Stimulated activated CD8-positive, alpha-beta memory T cell treated with anti-CD3 and anti-CD28 coated beads, Interleukin-4, amount 100 ng/mL, for 4 hours (primary cell): Measurements from ENCODE around the gene TCF23.
"Not testable (repeated sequence)": the region's sequence is repeated elsewhere in the genome, so short reads cannot be mapped to it uniquely, and the experiment has no call there.

Experiments
- DNase-seq, 2 donors: peaks; one replicate each; pipeline ENCODE4 v3.0.0-alpha.2; 2020; ENCODE audit warnings: low read depth in 2 of 2, low spot score in 1 of 2

TCF23 gene

DNA sequence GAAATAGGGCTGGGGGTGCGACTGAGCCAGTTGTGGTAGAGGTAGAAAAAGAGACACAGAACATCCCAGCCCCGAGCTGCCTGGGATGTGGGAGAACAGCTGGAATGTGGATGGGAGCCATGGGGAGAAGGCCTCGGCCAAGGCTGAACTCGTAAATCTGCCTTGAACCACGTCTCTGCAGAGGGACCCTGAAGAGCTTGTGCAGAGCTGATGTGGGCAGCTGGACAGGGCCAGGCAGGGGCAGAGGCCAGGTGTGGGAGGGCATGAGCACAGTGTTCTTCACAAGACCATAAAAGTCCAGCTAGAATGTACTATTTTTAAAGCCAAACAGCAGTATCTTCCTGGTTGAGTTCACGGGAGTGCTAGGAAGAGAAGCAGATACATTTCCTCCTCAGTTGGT lies 5.7 kb downstream of the TCF23 start:
- DNase-seq: no peak

DNA sequence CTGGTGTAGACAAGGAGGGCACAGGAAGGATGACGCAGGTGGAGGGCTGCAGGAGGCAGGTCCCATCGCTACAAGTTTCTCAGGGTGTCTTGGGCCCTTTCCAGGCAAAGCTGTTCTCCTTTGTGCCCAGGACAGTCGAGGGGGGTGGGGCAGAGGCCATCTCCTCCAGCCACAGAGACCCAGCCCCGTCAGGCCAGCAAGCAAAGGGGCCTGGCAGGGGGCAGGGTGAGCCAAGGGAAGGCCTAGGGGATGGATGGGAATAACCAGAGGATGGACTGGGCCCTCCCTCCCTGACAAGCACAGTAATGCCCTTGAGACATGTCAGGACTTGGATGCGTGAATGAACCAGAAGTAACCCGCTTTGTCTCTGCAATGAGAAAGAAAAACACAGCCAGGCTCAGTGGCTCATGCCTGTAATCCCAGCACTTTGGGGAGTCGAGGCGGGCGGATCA lies 6.3 kb downstream of the TCF23 start:
- no peak for DNase-seq

DNA sequence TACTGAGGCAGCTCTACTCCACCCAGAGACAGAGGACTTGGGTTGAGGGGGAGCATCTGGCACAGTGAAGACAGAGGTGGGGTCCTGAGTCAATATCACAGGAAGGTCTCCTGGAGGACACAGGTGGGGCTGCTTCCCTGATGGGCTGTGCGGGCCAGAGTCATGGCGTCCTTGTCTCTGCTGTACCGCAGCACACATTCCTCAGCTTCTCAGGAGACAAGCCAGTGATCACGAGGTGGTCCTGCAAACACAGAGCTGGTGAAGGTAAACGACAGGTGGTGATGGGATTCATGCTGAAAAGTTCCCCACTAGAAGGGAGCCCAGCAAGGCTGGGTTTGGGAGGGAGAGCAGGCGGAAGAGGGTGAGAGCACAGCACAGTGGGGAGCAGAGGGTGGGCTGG lies 9.7 kb downstream of the TCF23 start:
- no peak for DNase-seq

DNA sequence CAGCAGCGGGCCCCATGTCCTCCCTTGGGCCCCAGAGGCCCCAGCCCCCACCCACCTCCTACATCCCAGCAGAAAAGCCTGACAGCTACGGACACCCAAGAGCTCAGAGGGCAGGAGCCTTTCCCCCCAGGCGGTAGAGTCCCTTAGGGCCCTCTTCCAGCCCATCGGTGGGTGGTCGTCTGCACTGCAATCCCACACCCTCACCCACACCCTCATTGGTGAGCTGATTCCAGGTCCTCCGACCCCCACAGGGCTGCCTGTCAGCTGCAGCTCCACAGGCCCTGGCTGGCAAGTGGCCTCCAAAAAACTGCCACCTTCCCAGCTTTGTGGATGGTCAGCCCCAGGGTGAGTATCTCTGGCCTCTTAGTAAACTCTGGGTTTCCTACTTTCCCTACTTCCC lies 10.5 kb downstream of the TCF23 start:
- DNase-seq: no peak

DNA sequence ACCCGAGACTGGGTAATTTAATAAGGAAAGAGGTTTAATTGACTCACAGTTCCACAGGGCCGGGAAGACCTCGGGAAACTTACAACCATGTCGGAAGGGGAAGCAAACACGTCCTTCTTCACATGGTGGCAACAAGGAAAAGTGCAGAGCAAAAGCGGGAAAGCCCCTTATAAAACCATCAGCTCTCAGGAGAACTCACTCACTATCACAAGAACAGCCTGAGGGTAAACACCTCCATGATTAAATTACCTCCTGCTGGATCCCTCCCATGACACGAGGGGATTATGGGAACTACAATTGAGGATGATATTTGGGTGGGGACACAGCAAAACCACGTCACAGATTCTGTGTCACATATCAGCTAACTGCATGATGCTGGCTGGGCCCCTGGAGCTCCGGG lies 11.4 kb downstream of the TCF23 start:
- no peak for DNase-seq

DNA sequence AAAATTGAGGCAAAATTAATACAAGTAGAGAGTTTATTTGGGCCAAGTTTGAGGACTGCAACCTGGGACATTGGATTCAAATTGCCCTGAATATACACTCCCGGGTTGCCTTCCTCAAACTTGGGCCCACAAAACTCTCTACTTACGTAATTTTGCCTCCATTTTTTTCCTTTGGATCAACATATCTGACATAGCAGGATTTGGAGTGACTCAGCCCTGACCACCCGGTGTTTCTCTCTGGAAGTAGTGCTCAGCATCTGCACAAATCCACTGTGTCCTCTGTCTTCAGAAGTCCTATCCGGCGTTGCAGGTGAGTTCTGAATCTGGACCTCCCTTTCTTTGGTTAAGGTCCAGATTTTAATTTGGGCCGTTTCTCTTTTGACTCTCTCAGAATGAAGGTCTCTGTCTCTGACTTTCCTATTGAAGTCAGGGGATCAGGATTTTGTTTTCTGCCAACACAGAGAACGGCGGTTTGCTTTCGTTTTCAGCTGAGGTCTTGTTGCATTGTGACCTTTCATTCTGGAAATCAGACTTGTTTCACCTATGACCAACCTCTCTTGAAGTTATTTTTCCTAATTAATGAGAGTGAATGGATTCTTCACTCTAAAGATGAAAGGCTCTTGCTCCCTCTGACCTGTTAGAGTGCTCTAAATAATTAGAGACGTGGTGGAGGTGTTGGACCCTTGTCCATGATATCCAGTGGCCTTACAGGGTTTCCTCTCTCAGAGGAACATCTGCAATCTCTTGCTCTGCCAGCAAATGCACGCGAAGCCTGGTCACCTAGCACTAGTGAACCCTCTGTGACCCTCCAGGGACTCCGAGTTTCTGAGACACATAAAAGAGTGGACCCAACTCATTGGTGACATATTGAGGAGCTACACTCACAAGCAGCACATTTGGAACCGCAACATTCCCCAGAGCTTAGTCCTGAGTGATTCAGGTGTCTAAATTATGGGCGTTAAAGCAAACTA lies 13.6 kb downstream of the TCF23 start:
- no peak for DNase-seq

DNA sequence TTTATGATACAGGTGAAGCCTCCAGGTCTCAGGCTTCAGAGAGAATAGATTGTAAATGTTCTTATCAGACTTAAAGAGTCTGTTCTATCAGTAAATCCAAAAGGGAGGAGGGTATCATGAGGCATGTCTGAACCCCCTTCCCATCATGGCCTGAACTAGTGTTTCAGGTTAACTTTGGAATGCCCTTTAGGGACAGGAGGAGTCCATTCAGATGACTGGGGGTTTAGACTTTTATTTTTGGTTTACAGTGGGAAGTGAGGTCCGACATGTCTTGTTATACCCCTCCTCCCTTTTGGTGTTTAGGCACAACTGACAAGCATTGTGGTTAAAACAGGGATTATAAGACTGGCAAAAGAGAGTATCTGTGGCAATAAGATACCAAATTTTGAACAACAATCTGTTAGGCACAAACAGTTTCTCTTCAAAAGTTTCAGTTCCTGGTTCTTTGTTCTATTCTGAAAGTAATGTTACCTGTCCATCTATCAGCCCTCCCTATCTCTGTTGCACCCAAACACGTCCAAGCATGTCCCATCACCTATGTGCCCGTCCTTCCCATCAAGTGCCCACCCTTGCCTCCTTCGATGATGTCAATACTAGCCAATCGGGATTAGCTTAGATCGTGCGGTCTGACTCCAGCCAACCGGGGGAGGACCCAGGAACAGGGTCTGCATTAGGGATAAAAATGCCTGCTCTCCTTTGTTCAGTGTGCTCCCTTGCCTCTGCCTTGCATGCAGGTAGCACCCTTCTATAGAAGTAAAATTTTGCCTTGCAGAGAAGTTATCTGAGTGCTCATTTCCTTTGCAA lies 16.4 kb downstream of the TCF23 start:
- no peak for DNase-seq

DNA sequence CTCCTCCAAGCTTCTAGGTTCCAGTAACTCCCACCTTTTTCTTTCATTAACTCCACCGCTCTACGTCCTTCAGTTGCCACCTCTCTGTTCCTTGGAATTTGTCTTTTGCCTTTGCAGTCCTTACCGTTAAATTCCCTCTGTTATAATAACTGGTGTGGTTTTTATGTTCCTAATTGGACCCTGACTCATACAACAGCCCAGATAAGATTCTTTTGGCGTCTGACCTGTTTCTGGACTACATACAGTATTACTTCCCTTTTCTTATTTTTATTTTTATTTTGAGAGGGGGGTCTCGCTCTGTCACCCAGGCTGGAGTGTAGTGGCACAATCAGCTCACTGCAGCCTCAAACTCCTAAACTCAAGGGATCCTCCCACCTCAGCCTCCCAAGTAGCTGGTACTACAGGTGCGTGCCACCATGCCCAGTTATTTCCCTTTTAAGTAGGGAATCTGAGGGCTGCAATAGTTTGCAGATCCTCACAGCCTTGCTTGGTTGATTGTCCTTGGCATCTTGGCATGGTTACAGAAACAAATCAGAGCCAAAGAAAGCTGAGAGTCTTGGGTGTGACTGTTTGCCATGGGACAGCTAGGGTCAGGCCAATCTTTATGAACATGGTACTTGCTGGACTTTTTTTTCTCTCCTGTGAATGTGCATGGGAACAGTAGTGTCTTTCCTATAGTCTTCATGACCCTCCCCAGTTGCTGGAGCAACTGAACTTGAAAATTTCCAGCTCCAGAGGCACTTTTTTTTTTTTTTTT lies 22.0 kb downstream of the TCF23 start:
- DNase-seq: no peak

DNA sequence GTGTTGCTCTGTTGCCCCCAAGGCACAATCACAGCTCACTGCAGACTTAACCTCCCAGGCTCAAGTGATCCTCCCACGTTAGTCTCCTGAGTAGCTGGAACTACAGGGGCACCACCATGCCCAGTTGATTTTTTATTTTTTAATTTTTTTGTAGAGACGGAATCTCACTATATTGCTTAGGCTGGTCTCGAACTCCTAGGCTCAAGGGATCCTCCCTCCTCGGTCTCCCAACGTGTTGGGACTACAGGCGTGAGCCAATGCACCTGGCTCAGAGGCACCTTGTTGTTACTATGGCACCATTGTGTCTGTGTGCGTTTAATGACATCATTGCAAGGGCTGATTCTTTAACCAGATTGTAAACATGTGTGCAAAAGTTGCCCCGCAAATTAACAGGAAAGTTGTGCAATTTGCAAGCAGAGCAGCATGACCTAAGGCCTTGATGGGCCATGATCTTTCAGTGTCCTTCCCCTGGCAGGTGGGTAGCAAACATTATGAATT lies 22.6 kb downstream of the TCF23 start:
- no peak for DNase-seq

DNA sequence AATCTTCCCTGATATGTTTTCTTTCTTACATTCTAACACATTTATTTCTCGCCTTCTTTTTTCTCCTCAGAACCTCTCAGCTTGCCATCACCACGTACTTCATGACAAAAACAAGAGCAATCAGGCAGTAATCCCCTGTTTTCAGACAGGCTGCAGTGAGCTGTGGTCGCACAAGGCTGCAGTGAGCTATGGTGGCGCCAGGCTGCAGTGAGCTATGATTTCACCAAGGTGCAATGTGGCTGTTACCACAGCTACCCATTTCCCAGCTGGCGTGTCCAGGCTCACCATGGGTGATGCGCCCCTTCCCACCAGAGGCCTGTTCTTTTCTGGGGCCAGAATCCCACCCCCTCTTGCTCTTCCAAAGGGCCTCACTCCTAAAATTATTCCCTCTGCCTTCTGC lies 25.8 kb downstream of the TCF23 start:
- no peak for DNase-seq

DNA sequence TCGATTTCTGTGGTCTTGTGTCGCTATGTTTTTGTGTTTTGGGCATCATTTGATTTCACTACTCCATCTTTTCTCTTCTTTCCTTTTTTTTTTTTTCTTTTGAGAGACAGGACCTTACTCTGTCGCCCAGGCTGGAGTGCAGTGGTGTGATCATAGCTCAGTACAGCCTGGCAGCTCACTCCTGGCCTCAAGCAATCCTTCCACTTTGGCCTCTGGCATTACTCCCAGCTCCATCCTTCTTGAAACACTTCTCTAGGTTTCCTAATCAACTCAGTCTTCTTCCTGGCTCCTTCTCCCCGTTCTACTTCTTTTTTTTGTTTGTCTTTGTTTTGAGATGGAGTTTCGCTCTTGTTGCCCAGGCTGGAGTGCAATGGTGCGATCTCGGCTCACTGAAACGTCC lies 26.5 kb downstream of the TCF23 start:
- DNase-seq: no peak

DNA sequence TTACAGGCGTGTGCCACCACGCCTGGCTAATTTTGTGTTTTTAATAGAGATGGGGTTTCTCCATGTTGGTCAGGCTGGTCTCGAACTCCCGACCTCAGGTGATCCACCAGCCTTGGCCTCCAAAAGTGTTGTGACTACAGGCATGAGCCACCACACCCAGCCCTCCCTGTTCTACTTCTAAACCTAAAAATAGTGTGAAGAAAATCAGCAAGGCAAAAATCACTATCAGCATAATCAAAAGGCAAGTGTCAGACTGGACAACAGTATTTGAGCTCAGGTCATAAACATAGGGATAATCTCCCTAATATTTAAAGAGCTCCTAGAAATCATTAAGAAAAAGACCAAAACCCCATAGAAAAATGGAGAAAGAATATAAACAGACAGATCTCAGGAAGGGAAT lies 27.0 kb downstream of the TCF23 start:
- not testable (repeated sequence) for DNase-seq

DNA sequence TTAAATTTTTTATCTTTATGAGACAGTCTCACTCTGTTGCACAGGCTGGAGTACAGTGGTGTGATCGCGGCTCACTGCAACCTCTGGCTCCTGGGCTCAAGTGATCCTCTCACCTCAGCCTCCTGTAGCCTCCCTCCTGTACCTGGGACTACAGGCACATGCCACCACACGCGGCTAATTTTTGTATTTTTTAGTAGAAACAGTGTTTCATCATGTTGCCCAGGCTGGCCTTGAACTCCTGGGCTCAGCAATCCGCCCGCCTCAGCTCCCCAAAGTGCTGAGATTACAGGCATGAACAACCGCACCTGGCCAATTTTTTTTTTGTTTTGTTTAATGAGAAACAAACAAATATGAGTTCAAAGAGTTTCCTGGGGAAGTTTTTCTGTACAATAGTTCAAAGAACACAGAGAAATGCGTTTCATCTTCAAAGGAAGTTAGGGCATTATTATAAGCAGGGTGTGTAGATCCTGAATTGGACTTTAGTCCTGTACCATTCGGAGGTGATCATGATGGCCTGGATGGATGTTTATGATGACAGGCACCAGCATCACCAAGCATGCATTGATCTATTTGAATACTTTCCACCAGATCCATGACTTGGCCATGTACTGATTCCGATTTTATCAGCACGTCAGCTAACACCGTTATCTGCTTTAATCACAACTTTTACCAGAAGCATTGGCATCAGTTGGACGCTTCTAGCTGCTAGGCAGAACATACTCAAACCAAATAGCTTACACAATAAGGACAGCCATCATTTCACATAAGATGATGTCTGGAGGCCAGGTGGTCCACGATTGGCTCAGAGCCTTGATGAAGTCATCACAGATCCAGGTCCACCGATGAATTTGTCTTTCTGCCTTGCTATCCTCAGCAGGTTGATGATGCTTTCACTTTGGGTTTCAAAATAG lies 28.9 kb downstream of the TCF23 start:
- no peak for DNase-seq

DNA sequence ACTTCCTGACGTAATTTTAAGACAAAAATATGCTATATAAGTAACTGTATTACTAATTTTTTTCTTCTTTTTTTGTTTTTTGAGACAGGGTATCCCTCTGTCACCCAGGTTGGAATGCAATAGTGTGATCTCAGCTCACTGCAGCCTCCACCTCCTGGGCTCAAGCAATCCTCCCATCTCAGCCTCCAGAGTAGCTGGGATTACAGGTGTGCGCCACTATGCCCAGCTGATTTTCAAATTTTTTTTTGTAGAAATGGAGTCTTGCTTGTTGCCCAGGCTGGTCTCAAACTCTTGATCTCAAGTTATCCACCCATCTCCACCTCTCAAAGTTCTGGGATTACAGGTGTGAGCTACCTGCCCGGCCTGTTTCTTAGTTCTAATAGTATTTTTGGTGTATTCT lies 29.7 kb downstream of the TCF23 start:
- no peak for DNase-seq

DNA sequence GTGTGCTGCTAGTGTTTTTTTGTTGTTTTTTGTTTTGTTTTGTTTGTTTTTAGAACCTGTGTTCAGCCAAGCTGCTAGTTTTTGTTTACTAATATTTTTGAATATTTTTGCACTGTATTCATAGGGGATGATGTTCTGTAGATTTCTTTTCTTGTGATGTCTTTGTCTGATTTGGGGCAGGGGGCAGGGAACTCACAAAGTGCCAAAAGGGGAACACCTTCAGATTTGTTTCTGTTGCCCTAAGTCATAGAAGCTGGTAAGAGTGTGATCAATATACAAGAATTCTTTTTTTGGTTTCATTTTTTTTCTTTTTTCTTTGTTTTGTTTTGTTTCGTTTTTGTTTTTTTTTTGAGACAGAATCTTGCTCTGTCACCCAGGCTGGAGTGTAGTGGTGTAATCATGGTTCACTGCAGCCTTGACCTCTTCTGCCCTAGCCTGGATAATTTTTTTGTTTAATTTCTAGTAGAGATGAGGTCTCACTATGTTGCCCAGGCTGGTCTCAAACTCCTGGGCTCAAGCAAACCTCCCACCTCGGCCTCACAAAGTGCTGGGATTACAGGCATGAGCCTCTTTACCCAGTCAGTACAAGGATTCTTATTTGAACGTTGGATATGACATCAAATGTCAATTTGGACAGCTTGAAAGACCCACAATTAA lies 30.7 kb downstream of the TCF23 start:
- no peak for DNase-seq

DNA sequence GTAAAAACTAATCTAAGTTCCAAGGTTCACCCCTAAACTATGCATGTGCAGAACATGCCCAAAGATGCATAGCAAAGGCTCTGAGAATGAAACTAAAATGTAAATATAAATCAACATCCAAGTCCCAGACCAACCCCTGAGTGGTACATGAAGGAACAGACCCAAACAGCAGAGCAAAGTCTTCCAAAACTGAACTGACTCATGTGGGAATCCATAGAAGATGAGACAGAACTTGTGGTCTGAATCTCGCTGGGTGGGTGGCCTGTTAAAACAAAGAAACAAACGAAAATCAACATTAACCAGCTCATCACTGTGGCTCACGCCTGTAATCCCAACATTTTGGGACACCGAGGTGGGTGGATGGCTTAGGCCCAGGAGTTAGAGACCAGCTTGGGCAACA lies 33.5 kb downstream of the TCF23 start:
- DNase-seq: no peak

DNA sequence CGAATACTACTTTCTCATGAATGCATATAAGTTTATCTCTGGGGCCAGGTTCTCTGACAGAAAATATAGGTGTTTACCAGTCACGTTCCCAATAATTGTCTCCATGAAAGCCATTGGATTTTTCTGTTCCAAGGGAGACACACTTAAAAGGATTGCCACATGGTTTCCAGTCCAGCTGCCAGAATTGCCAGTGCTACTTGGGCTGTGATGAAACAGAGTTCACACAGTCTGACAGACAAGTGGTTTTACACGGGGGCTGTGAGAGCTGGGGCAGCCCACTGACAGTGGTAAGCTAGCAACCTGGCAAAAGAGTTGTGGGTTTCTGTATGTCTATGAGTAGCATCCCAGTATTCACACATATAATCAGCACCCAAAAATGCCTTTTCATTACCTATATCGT lies 35.3 kb downstream of the TCF23 start:
- no peak for DNase-seq

DNA sequence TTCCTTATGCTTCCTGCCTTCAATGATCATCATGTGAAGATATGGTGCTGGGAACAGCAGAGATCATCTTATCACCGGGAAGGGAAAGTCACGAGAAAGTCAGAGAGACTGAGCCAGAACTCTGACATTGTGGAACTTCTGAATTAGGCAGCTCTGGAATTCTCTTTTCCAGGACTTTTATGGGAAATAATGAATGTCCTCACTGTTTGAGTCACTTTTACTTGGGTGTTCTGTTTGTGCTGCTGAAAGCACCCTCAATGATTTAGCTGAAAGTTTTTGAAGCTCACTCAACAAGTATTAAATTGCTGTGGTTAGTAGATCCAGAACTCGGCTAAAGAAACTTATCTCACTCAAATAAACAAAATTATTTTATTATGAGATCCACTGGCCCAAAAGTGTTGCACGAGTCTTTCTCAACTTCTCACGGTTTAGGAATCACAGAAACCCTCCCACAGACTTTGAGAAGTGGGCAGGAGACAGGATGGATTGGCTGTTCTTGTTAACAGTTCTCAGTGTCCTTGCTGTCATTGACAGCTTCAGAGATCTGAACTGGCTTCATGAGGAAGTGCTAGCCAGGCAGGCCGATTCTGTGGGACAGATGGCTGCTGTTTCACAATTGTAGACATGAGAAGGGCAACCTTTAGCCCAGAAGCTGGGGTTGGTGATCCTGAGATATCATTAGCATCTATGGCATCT lies 36.7 kb downstream of the TCF23 start:
- DNase-seq: no peak
